ENCODE results near the gene DUS2.

DNA sequence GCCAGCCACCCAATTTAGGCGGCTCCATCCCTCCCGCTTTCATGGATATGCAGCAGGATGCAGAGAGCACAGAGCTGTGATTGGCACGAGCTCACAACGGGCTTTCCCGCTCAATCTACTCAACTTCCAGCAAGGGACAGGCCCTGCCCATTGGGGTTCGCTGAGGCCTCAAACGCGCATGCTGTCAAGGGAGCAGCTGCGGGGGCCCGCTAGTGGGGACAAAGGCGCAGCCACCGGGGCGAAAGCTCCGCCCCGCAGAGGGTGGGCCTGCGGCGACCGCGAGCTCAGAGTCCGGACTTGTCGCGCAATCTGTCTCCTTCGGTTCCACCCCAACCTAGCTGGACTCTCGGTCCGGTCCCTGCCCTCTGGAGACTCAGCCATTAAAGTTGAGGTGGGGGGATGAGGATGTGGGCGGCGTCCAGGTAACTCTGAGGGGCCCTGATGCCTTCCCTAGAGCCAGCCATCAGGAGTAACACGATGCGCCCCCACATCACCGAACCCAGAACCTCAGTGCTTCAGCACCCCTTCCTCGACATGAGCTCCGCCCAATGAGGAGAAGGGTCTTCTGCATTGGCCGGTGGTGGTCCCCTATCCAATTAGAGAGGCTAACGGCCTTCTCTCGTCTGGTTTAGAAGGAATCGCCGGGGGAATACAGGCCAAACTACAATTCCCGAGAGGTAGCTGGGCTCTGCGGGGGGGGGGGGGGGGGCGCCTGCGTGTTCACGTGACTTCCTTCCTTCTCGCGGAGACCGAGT, 61.6 kb downstream of the DUS2 start:
- TF ChIP-seq, protein P1, sequence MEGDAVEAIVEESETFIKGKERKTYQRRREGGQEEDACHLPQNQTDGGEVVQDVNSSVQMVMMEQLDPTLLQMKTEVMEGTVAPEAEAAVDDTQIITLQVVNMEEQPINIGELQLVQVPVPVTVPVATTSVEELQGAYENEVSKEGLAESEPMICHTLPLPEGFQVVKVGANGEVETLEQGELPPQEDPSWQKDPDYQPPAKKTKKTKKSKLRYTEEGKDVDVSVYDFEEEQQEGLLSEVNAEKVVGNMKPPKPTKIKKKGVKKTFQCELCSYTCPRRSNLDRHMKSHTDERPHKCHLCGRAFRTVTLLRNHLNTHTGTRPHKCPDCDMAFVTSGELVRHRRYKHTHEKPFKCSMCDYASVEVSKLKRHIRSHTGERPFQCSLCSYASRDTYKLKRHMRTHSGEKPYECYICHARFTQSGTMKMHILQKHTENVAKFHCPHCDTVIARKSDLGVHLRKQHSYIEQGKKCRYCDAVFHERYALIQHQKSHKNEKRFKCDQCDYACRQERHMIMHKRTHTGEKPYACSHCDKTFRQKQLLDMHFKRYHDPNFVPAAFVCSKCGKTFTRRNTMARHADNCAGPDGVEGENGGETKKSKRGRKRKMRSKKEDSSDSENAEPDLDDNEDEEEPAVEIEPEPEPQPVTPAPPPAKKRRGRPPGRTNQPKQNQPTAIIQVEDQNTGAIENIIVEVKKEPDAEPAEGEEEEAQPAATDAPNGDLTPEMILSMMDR (IDR thresholded peaks at IDR 0.05): peak in 2 of 3 donors; percentile 34 to 43
- no peak for TF ChIP-seq EP300 (IDR thresholded peaks at IDR 0.05)

Measured in ovary (tissue), 3 donors.